GF-D8 (cell line): ENCODE data around the gene CDH4.

Experiments
- DNase-seq: peaks from one replicate; lab custom pipeline; 2025; lab: John Stamatoyannopoulos, UW

CDH4 gene

GRCh38 chr20:61882716-61883615, 630.9 kb downstream of the CDH4 start:
- DNase-seq = no peak

- DNase-seq = no peak
These were observed 631.9 kb downstream of the CDH4 start for GRCh38 chr20:61883857-61884393.

- no peak for DNase-seq
These were observed 632.7 kb downstream of the CDH4 start for GRCh38 chr20:61884571-61885389.

GRCh38 chr20:61885759-61886715, 634.0 kb downstream of the CDH4 start:
- DNase-seq = no peak

- no peak for DNase-seq
These were observed 634.9 kb downstream of the CDH4 start for GRCh38 chr20:61886721-61887595.

GRCh38 chr20:61887596-61888093, 635.6 kb downstream of the CDH4 start:
- DNase-seq = no peak

GRCh38 chr20:61888101-61888865, 636.2 kb downstream of the CDH4 start:
- no peak for DNase-seq

- DNase-seq = no peak
These were observed 637.6 kb downstream of the CDH4 start for GRCh38 chr20:61889659-61890058.

GRCh38 chr20:61890210-61890609, 638.1 kb downstream of the CDH4 start:
- no peak for DNase-seq

- DNase-seq = no peak
These were observed 639.4 kb downstream of the CDH4 start for GRCh38 chr20:61891476-61891875.

GRCh38 chr20:61891916-61892649, 640.0 kb downstream of the CDH4 start:
- no peak for DNase-seq

GRCh38 chr20:61895016-61895415, 643.0 kb downstream of the CDH4 start:
- DNase-seq = no peak

- DNase-seq = no peak
These were observed 643.6 kb downstream of the CDH4 start for GRCh38 chr20:61895686-61896057.

- DNase-seq = no peak
These were observed 644.2 kb downstream of the CDH4 start for GRCh38 chr20:61896058-61896961.

- DNase-seq = no peak
These were observed 645.6 kb downstream of the CDH4 start for GRCh38 chr20:61897401-61898295.

- no peak for DNase-seq
These were observed 646.3 kb downstream of the CDH4 start for GRCh38 chr20:61898405-61898804.
